HFF-Myc (cell line): ENCODE results near the gene MMP24OS.
"Not testable (repeated sequence)": the region's sequence is repeated elsewhere in the genome, so short reads cannot be mapped to it uniquely, and the experiment has no call there.

ENCODE experiments used
- DNase-seq: peaks from one replicate; pipeline ENCODE4 v3.0.0-alpha.2; 2011; ENCODE audit warnings: low read depth; ENCODE audit errors: extremely low read depth
- H3K4me3 ChIP-seq: replicated peaks from 2 replicates; pipeline ENCODE4 v1.5.1; 2011; ENCODE audit warnings: low read depth, mild to moderate bottlenecking, control low read depth, low read length
- CTCF ChIP-seq: IDR thresholded peaks from 2 replicates; pipeline ENCODE4 v1.5.1; 2012; ENCODE audit warnings: mild to moderate bottlenecking, low read depth, low read length, control low read depth; ENCODE audit errors: missing control alignments

MMP24OS gene

GRCh38 chr20:35319871-35320197, 41.9 kb upstream of the MMP24OS start:
- TF ChIP-seq CTCF: no peak
- no peak overlapping the region for H3K4me3 ChIP-seq
- DNase-seq: no peak

GRCh38 chr20:35319192-35319870, 41.4 kb upstream of the MMP24OS start:
- H3K4me3 ChIP-seq: no peak overlapping the region
- DNase-seq: no peak
- TF ChIP-seq CTCF: no peak

GRCh38 chr20:35318502-35319157, 40.7 kb upstream of the MMP24OS start:
- no peak for TF ChIP-seq CTCF
- peak; percentile 79 for DNase-seq
- no peak overlapping the region for H3K4me3 ChIP-seq

GRCh38 chr20:35317416-35318210, 39.7 kb upstream of the MMP24OS start:
- no peak for TF ChIP-seq CTCF
- H3K4me3 ChIP-seq: no peak overlapping the region
- no peak for DNase-seq

GRCh38 chr20:35316086-35316485, 38.2 kb upstream of the MMP24OS start:
- DNase-seq: no peak
- TF ChIP-seq CTCF: no peak
- no peak overlapping the region for H3K4me3 ChIP-seq

- H3K4me3 ChIP-seq, DNase-seq: not testable (repeated sequence)
These were observed 37.7 kb upstream of the MMP24OS start for GRCh38 chr20:35315632-35316020.
